Activated CD8-positive, alpha-beta memory T cell treated with anti-CD3 and anti-CD28 coated beads for 24 hours (primary cell): ENCODE measurements around the gene ATP7A.
"Not testable (repeated sequence)": the region's sequence is repeated elsewhere in the genome, so short reads cannot be mapped to it uniquely, and the experiment has no call there.

Experiments
- DNase-seq: peaks from one replicate; pipeline ENCODE4 v3.0.0-alpha.2; 2020

The ATP7A gene

DNA sequence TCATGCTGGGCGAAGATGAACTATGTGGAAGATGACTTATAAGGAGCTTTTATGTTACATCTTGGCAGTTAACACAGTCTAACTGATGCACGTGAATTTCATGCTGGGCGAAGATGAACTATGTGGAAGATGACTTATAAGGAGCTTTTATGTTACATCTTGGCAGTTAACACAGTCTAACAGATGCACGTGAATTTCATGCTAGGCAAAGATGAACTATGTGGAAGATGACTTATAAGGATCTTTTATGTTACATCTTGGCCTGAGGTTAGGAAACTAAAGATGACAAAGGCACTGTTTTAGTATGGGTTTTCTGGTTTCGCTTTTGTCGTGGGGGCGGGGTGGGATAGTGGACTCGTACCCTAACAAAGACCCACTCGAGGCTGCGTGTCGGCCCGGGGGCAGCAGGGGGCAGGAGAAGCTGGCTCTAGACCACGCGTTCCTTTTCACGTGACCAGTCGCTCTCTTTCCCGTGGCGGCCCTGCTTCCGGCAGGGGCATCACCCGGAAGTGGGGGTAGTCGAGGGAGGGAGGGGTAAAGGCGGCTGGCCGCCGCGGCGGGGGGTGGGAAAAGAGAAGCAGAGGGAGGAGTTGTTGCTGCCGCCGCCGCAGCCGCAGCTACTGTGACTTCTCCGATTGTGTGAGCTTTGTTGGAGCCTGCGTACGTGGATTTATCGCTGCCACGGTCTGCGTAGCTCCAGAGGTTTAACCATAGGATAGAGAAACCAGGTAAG is at the start of gene ATP7A:
TSS of gene ATP7A (plus strand) at position 586 of the 733 bp plus-strand sequence. CDS start 60,949 bp downstream, outside the sequence.
- peak; percentile 92 for DNase-seq

DNA sequence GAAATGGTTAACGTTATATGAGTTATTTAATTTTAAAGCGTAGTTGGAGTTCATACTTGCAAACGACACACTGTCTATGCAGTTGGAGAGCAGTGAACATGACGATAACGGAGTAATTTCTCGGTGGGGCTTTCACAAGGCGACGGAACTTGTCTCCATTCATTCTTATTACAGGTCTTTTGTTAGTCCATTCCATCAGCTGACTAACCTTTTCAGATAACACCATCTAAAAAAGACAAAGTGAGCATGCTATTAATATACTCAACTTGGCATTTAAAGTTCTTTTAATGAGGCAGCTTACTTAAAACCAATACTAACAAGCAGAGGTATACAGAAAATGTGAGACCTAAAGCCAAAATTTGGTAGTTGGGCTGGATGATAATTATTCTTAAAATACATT is 35.1 kb upstream of the ATP7A start:
- DNase-seq, result no peak

DNA sequence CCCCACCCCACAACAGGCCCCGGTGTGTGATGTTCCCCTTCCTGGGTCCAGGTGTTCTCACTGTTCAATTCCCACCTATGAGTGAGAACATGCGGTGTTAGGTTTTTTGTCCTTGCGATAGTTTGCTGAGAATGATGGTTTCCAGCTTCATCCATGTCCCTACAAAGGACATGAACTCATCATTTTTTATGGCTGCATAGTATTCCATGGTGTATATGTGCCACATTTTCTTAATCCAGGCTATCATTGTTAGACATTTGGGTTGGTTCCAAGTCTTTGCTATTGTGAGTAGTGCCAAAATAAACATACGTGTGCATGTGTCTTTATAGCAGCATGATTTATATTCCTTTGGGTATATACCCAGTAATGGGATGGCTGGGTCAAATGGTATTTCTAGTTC is 29.1 kb upstream of the ATP7A start:
- DNase-seq, result not testable (repeated sequence)

DNA sequence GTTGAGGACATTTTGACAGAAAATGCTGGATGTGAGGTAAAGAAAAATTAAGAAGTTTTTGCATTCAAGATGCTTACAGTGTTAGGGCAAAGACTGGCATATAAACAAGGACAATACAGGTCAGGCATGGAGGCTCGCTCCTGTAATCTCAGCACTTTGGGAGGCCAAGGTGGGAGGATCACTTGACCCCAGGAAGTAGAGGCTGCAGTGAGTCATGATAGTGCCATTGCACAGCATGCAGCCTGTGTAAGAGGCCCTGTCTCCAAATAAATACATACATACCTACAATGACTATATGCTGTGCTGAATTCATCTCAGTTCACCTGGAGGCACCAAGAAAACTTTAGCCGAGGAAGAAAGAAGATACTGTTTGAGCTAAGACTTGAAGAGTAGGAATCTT is 17.6 kb upstream of the ATP7A start:
- no peak for DNase-seq

DNA sequence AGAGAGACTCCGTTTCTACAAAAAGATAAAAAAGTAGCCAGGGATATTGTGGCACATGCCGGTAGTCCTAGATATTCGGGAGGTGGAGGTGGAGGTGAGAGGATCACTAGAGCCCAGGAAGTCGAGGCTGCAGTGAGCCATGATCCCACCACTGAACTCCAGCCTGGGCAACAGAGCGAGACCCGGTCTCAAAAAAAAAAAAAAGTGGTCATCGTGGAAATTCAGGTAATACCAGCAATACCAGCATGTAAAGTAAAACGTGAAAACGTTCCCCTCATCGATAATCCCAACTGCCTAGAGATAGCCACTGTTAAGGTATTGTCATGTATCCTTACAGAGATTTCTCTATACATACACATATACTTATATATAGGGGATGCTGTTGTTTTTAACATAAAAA is 16.8 kb upstream of the ATP7A start:
- DNase-seq, result no peak

DNA sequence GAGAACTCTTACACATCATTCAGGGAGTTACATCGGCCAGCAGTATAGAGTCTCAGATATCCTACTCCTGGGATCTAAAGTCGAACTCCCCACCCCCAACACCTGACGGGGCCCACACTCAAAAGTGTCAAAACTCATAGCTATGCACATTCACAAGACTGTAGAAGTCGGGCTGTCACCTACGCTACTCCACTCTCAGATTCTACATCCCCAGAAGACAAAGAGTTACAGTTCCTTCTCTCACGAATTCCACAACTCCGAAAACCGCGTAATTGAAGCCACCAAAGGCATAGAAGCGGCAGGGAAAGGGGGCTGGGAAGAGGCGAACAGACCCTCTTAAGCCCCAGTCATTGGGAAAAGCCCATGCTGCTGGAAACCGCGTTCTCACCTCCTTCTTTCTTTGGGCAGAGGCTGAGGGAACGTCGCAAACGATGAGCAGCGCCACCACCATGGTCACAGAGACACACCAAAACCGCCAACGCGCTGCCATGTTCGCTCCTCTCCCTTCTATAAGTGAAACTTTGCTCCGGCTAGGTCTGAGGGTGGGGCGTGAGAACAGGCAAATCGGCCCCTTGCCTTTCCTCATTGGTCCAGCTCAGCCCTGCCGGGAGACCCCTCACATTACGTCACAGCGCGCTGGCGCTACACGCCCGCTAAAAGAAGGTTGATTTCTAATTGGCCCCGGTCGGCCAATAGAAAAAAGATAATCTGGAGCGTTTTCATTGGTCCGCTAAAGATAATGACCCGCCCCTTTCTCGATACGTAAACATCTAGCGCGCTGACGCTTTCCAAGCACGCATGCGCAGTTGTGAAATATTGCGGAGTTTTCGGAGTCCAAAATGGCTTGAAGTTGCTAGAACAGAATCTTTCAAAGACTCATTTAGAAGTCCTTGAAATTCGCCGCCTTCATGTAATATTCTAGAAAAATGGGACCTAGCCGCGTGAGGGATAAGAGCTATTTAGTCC is 15.3 kb upstream of the ATP7A start, which contains the start of gene MAGT1:
TSS of gene MAGT1 (minus strand) at position 515 of the 966 bp plus-strand sequence. CDS start at position 490, 25 bp downstream.
- DNase-seq, result peak; percentile 86

DNA sequence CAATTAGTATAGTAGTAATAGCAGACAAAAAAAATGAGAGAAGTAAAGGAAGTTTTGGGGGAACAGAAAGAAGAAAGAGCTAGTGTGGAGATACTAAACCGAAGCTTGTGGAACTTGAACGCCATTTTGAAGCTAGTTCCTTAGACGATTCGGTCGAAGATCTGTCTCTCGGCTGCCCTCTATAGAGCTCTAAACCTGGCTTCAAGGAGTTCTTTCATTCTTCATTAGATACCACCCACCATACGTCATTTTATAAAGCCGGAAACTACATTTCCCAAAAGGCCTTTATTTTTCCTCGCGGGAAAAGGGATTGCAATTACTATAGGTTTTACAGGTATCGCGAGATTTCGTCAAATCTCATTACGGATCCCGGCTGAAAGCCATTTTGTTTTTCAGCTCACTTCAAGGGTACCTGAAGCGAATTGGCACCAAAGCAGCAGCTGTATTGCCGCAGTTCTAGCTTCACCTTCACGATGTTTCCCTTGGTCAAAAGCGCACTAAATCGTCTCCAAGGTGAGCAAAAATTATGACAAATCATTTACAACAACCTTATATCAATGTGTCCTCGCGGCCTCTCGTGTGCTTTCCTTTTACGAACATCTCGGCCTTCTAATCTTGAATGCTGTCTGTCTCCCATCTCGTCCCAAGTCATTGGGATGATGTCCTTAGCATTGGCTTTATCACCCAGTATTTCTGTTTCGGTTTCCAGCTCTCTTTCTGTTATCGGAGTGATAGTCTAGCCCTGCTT is 11.2 kb upstream of the ATP7A start, which contains the start of gene COX7B:
TSS of gene COX7B (plus strand) at position 388 of the 748 bp plus-strand sequence. CDS start at position 474, 86 bp downstream.
- peak; percentile 71 for DNase-seq

DNA sequence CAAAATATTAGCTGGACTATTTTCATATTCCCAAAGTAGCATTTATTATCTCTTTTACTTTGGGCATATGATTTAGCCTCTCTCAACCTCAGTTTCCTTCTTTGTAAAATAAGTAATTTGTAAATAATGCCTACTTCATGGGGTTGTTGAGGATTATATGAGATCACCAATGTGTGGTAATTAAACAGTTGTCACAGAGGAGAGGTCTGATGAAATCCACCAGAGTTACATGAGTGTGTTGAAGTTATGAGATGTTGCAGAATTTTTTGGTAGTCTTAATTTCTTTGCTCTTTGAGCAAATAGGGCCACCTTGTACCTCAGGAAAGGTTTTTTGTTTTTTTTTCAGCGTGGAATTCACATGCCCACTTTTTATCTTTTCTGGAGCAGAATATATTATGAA is 9.8 kb upstream of the ATP7A start:
- DNase-seq, result no peak

DNA sequence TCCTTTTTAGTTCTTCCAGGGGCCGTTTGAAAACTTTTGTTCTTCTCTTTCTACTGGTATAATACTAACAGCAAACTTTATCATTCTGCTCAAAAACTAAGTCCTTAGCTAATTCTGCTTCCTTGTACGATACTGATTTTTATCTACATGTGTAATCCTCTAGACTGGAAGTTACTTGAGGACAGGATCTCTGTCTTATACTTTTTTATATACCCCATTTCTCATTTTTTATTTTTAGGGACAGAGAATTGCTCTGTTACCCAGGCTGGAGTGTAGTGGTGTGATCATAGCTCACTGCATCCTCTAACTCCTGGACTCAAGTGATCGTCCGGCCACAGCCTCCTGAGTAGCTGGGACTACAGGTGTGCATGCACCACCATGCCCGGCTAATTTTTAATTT is 9.0 kb upstream of the ATP7A start:
- no peak for DNase-seq

DNA sequence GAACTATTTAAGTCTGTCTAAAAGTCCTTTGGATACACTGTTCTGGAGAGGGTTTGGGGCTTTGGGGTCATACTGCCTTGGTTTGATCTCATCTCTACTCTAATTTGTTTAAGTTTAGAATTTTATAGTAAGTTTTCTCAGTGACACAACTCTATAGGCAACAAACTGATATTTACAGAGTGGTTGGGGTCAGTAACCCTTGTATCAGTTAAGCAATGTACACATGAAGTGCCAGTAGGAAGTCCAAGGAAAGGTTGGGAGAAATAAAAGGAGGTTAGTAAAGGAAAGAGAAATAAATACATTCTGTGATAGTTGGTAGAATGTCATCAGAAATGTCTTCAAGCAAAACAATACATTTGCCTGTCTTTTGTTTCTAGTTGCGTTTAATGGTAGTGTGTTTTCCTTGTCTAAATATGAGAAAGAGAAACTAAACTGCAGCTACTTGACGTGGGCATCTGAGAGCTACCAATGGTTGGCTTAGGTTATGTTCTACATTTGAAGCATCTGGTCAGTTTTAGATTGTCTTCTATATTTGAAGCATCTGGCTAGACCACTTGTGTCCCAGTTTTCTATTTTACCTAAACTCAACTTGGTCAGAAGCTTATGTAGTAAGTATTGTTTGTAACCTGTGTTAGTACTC is 6.9 kb downstream of the ATP7A start:
- DNase-seq, result no peak

DNA sequence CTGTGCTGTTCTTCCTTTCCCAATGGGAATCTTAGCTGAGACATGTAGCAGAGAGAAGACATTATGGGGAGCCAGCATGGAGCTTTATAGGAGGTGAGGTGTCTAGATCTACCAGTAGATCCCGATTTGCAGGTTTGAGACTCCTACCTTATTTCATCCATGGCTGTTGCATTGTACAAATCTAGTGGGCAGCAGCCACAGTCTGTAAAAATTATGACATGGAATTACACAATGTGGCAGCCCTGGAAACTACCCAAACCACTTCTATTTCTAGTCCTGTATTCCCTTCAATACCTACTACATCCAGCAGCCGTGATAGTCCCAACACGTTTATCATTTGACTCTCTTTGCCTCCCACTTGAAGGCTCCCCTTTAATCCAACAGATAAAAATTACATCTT is 8.1 kb downstream of the ATP7A start:
- DNase-seq, result no peak

DNA sequence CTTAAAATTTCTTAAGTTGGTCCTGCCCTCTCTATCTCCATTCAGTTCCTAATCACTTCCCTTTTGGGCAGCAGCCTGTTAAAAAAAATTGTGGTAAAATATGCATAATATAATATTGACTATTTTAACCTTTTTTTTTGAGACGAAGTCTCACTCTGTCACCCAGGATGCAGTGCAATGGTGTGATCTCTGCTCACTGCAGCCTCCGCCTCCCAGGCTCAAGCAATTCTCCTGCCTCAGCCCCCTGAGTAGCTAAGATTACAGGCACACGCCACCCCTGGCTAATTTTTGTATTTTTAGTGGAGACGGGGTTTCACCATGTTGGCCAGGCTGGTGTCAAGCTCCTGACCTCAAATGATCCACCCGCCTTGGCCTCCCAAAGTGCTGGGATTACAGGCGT is 8.9 kb downstream of the ATP7A start:
- not testable (repeated sequence) for DNase-seq

DNA sequence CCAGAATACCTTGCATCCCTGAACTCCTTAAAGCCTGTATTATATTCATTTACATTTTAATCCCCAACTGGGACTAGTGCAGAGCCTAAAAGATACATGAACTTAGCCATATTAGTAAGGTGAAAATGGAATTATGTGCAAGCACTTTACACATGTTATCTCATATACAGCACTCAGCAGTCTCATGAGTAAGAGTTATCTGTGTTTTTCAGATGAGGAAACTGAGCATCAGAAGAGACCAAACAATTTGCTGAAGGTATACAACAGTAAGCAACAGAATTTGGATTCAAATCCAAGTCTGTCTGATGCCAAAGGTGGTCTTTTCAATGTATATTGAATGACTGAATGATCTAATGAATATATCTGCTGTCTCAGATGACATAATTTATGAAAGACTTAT is 12.3 kb downstream of the ATP7A start:
- no peak for DNase-seq

DNA sequence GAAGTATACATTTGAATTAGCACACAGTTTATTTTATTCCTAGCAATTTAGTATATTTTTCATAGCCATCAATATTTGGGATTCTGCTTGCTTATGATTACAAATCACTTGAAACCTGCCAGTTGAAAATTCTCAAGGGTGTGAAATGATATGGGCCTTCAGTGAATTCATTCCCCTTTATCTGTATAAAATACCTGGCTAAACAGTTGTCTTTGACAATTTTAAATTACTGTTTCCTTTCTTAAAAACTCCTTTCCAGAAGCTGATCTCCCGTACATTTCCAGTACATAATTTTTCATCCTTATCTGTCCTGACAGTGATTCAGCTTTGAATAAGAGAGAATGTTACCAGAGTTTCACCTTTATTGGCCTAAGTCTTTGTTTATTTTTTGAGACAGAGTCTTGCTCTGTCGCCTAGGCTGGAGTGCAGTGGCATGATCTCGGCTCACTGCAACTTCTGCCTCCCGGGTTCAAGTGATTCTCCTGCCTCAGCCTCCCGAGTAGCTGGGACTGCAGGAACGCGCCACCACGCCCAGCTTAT is 13.9 kb downstream of the ATP7A start:
- no peak for DNase-seq

DNA sequence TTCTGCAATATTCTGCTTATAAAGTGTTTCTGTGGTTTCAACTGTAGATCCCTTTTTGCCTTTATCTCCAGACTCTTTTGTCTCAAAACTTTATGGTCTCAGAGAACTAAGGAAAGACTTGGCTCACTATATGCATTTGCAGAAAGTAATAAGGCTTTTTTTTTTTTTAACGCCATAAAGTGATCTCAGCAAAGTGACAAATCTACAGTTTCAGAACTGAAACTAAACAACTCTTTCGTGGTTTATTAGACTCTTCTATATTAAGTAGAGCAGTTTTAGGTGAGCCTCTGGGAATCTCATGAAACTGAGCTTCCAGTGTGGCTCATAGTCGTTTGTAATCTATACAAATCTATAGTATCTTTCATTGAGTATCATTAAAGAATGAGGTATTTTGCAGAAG is 15.3 kb downstream of the ATP7A start:
- DNase-seq, result no peak

DNA sequence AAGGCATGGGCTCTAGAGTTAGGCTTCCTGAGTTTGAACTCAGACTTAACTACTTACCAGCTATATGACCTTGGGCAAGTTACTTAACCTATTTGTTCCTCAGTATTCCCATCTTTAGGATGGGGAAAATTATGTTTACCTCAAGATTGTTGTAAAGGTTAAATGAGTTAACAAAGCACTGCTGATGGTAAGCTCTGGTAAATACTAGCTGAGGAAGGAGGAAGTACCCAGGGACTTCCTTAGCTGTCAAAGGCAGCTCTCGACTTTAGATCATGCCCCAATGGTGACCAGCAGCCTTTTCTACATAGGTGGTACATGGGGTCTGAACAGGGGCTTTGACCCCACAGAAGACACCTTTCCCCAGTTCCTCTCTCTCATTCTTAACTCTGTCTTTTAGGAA is 20.1 kb downstream of the ATP7A start:
- no peak for DNase-seq

DNA sequence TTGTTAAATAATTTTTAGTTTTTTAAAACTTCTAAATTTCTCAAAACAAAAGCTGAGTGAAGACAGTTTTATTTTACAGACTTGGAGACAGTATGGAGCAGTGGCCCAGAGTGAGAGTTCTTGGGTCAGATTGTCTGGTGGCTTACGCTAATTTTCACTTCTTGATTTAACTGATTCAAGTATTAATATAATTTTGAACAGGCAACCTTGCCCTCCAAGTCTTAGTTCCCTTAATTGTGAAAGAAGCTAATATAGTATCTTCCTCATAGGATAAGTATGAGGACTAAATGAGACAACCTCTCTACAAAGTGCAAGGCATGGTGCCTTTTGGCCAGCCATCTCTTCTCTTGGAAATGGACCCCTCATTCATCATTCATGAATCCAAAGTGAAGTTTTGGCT is 25.4 kb downstream of the ATP7A start:
- no peak for DNase-seq

DNA sequence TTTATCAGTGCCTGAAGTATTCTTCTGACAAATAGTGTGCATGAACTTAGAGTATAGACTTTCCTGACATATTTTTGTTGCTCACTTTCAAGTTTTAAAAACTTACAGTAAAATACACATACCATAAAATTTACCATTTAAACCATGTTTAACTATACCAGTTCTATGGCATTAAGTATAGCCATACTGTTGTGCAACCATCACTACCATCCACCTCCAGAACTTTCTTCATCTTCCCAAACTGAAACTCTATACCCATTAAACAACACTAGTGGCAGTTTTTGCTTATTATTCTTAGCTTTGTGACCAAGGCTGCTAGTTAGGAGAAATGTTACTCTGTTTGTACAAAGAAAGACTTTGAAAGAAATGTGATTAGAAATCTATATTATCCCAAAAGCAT is 25.8 kb downstream of the ATP7A start:
- no peak for DNase-seq

DNA sequence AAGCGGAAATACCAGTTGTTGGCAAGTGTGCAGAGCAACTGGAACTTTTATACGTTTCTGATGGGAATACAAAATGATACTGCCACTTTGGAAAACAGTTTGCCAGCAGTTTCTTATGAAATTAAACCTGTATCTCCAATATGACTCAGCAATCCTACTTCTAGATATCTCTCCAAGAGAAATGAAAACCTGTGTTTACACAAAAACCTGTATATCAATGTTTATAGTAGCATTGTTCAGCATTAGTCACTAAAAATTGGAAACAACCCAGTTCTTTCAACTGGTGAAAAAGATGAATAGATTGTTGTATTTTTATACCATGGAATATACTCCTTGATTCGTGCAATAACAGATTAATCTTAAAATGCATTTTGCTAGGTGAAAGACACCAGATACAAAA is 26.8 kb downstream of the ATP7A start:
- no peak for DNase-seq

DNA sequence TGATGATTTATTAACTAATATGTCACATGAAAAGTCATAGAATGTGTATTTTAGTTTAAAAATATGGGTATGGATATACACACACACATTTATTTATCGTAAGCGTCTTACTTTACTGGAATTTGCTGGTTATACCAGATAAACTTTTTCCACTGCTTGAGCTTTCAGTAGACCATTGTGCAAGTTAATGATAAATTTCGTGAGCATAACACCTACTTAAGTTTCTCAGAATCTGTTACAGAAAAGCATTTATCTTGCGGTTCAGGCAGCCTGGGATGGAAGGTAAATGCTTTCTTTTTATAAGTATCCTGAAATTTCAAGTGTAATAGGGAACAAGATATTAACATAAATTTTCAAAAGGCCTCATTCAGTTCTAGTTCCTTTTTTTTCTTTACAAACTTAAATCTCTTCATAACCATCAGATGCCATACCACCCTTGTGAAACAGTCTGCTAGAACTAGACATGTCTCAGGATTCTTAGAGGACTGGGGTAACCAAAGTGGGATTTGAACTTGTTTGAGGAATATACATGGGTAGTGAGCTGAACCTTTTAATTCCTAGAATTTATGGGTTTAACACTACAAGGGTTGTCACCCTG is 27.7 kb downstream of the ATP7A start:
- no peak for DNase-seq

DNA sequence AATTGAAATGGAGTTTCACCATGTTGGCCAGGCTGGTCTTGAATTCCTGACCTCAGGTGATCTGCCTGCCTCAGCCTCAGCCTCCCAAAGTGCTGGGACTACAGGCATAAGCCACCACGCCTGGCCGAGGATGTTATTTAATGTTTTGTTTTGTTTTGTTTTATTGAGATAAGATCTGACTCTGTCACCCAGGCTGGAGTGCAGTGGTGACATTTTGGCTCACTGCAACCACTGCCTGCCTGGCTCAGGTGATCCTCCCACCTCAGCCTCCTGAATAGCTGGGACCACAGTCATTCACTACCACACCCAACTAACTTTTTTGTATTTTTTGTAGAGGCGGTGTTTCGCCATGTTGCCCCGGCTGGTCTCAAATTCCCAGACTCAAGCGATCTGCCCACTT is 34.5 kb downstream of the ATP7A start:
- DNase-seq, result not testable (repeated sequence)
